Stimulated activated CD8-positive, alpha-beta memory T cell treated with anti-CD3 and anti-CD28 coated beads, Interleukin-12 subunit alpha, Interleukin-12 subunit beta, amount 100 ng/mL, for 24 hours (primary cell): ENCODE results near the gene OR52D1.

Source experiments
- DNase-seq: peaks from one replicate; pipeline ENCODE4 v3.0.0-alpha.2; 2020; ENCODE audit errors: extremely low read depth

The OR52D1 gene

GRCh38 chr11:5509803-5510202, 21.3 kb downstream of the OR52D1 start, which contains the start of gene UBQLN3:
UBQLN3 (minus strand) TSS chr11:5509957; CDS start chr11:5509558, 399 bp downstream.
- DNase-seq: no peak

DNA sequence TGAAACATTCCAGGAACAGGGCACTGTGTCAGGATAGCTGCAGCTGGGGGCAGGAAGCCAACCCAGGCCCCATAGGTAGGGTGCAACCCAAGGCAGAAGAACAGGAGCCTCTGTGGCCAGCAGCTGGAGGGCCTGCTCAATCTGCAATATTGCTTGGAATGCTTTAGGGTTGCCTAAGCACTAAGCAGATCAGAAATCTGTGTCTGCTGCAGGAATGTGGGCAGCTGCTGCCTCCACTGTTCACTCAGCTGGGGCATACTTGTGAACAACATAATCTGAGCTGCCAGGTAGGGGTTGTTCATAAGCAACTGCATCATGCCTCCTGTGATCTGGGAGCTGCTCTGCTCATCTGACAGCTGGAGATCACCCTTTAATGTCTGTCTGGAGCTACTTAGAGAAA, 26.4 kb downstream of the OR52D1 start:
- DNase-seq: no peak

GRCh38 chr11:5516599-5516998, 28.1 kb downstream of the OR52D1 start, which contains the start of gene UBQLNL:
UBQLNL (minus strand) TSS chr11:5516699; CDS start chr11:5516441, 258 bp downstream.
- DNase-seq: no peak

- no peak for DNase-seq
Observed at GRCh38 chr11:5521540-5521939, 33.1 kb downstream of the OR52D1 start.

- no peak for DNase-seq
Observed at GRCh38 chr11:5522308-5522707, 33.8 kb downstream of the OR52D1 start.

DNA sequence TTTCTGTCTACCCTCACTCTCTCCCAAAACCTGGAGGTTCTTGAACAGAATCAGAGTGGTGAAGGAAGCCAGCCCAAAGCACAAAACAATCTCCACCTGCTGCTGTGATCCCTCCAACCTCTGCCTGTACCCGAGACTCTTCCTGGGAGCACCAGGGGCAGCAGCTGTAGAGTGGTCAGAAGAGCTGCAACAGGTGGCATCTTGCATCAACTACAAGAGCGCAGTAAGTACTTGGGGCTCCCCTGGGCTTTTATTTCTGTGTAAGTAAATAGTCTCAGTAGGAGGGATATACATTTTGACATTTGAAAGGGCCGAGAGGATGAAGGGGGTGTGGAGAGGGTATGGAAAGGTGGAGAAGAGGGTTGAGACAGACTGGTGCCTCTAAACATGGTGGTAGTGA, 36.3 kb downstream of the OR52D1 start:
- no peak for DNase-seq

DNA sequence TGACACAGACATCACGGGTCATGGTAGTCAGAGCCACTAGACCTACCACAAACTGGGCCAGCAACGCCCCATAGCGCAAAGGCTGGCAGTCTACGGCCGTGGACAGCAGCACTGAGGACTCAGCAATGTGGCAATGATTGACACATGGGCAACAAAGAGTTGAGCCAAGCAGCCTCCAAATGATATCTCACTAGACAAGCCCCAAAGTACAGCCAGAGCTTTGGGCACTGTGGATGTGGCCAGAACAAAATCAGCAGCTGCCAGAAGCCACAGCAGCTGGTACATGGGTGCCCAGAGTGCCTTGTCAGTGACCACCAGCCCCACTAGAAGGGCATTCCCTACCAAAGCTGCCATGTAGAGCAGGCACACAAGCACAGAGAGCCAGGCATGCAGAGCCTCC, 39.2 kb downstream of the OR52D1 start:
- no peak for DNase-seq

- no peak for DNase-seq
Observed at GRCh38 chr11:5528495-5528894, 40.0 kb downstream of the OR52D1 start.

GRCh38 chr11:5531053-5531831, 42.8 kb downstream of the OR52D1 start:
- no peak for DNase-seq

GRCh38 chr11:5534046-5534445, 45.6 kb downstream of the OR52D1 start:
- DNase-seq: no peak

DNA sequence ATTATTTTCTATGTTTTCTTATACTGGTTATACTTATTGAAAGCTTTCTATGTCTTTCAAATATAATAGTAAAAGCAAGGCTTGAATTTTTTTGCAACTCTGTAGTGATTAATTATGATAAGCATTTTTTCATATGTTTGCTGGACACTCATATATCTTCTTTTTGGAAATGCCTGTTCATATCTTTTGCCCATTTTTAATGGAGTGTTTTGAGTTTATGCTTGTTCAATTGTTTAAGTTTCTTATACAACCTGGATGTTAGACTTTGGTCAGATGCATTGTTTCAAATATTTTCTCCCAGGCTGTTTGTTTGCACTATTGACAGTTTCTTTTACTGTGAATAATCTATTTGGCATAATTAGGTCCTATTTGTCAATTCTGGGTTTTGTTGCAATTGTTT, 48.0 kb downstream of the OR52D1 start:
- DNase-seq: no peak
